KOPT-K1 (cell line): ENCODE measurements around the gene KRTAP12-3.
"Not testable (repeated sequence)": the region's sequence is repeated elsewhere in the genome, so short reads cannot be mapped to it uniquely, and the experiment has no call there.

Source experiments
- H3K27ac ChIP-seq: fragments of 200-600 bp; sonication (generic); 2 replicates; pipeline ENCODE4 v1.5.1; 2016; ENCODE audit warnings: antibody characterized with exemption, mild to moderate bottlenecking, low read depth, low read length; ENCODE audit not compliant: poor library complexity, severe bottlenecking
- H3K36me3 ChIP-seq: fragments of 200-600 bp; sonication (generic); 2 replicates; pipeline ENCODE4 v1.5.1; 2017; ENCODE audit warnings: antibody characterized with exemption, mild to moderate bottlenecking, low read length, moderate library complexity; ENCODE audit not compliant: insufficient read depth
- H3K9me3 ChIP-seq: fragments of 200-600 bp; sonication (generic); 2 replicates; pipeline ENCODE4 v1.5.1; 2017; ENCODE audit warnings: antibody characterized with exemption, low read length, mild to moderate bottlenecking; ENCODE audit not compliant: insufficient read depth, poor library complexity, severe bottlenecking

KRTAP12-3 gene

GRCh38 chr21:44638506-44639330 lies 19.0 kb upstream of the KRTAP12-3 start:
- not testable (repeated sequence) for H3K27ac ChIP-seq, H3K36me3 ChIP-seq
- peaks cover 22% of the 10 kb centered on the region for H3K9me3 ChIP-seq

- peaks cover 27% of the 10 kb centered on the region for H3K9me3 ChIP-seq
- no peaks in the 10 kb centered on the region for H3K36me3 ChIP-seq
- H3K27ac ChIP-seq, result no peak overlapping the region
Measured at GRCh38 chr21:44639331-44639655, 18.4 kb upstream of the KRTAP12-3 start.

- Histone ChIP-seq H3K36me3 (no peaks in the 10 kb centered on the region), H3K9me3 (peaks cover 39% of the 10 kb centered on the region), H3K27ac (no peak overlapping the region)
Measured at GRCh38 chr21:44640761-44641160, 17.0 kb upstream of the KRTAP12-3 start.

GRCh38 chr21:44643741-44644310 lies 13.9 kb upstream of the KRTAP12-3 start:
- Histone ChIP-seq H3K36me3 (no peaks in the 10 kb centered on the region), H3K9me3 (peaks cover 39% of the 10 kb centered on the region), H3K27ac (no peak overlapping the region)

- Histone ChIP-seq H3K27ac (no peak overlapping the region), H3K9me3 (peaks cover 39% of the 10 kb centered on the region), H3K36me3 (no peaks in the 10 kb centered on the region)
Measured at GRCh38 chr21:44644878-44645277, 12.9 kb upstream of the KRTAP12-3 start.

- peaks cover 37% of the 10 kb centered on the region for H3K9me3 ChIP-seq
- H3K27ac ChIP-seq, H3K36me3 ChIP-seq: not testable (repeated sequence)
Measured at GRCh38 chr21:44646366-44647221, 11.1 kb upstream of the KRTAP12-3 start, which contains the start of gene KRTAP10-11. Gene KRTAP10-11 (plus strand): TSS chr21:44646414. CDS start chr21:44646459, 45 bp downstream.

GRCh38 chr21:44647222-44647552 lies 10.5 kb upstream of the KRTAP12-3 start:
- Histone ChIP-seq H3K27ac (no peak overlapping the region), H3K9me3 (peaks cover 38% of the 10 kb centered on the region), H3K36me3 (no peaks in the 10 kb centered on the region)

- Histone ChIP-seq H3K9me3 (peaks cover 39% of the 10 kb centered on the region), H3K36me3 (no peaks in the 10 kb centered on the region), H3K27ac (no peak overlapping the region)
Measured at GRCh38 chr21:44648557-44649311, 9.0 kb upstream of the KRTAP12-3 start.

- Histone ChIP-seq H3K36me3 (no peaks in the 10 kb centered on the region), H3K9me3 (peaks cover 34% of the 10 kb centered on the region), H3K27ac (no peak overlapping the region)
Measured at GRCh38 chr21:44649521-44650100, 8.1 kb upstream of the KRTAP12-3 start.

- peaks cover 26% of the 10 kb centered on the region for H3K9me3 ChIP-seq
- no peaks in the 10 kb centered on the region for H3K36me3 ChIP-seq
- peak overlapping the region; percentile 40 for H3K27ac ChIP-seq
Measured at GRCh38 chr21:44650265-44650972, 7.3 kb upstream of the KRTAP12-3 start.

GRCh38 chr21:44650973-44651675 lies 6.6 kb upstream of the KRTAP12-3 start:
- peaks cover 31% of the 10 kb centered on the region for H3K9me3 ChIP-seq
- no peaks in the 10 kb centered on the region for H3K36me3 ChIP-seq
- H3K27ac ChIP-seq, result peak overlapping the region; percentile 40

- H3K9me3 ChIP-seq, result peaks cover 39% of the 10 kb centered on the region
- H3K27ac ChIP-seq, result peak overlapping the region; percentile 93
- H3K36me3 ChIP-seq, result no peaks in the 10 kb centered on the region
Measured at GRCh38 chr21:44653123-44653522, 4.6 kb upstream of the KRTAP12-3 start.

GRCh38 chr21:44653656-44654575 lies 3.8 kb upstream of the KRTAP12-3 start:
- Histone ChIP-seq H3K9me3 (peaks cover 39% of the 10 kb centered on the region), H3K27ac (peak overlapping the region; percentile 93), H3K36me3 (no peaks in the 10 kb centered on the region)
